NCI-H2171 treated with DMSO at 0.1 percent for 48 hours (cell line): ENCODE results near the gene INSC.
"Not testable (repeated sequence)": the region's sequence is repeated elsewhere in the genome, so short reads cannot be mapped to it uniquely, and the experiment has no call there.

Experiments
- DNase-seq: peaks from one replicate; lab custom pipeline; 2025; lab: John Stamatoyannopoulos, UW

The INSC gene

GRCh38 chr11:15114501-15115475 is at the start of gene INSC:
Gene INSC (plus strand): TSS chr11:15114923. CDS start chr11:15149175, 34,252 bp downstream.
- no peak for DNase-seq

- not testable (repeated sequence) for DNase-seq
These were observed 45.0 kb upstream of the INSC start for GRCh38 chr11:15069751-15070150.

GRCh38 chr11:15071556-15072255 is 43.0 kb upstream of the INSC start:
- no peak for DNase-seq

GRCh38 chr11:15072551-15073143 is 42.1 kb upstream of the INSC start:
- no peak for DNase-seq

GRCh38 chr11:15073361-15074205 is 41.1 kb upstream of the INSC start, which contains the start of gene CALCB:
Gene CALCB (plus strand): TSS chr11:15073593. CDS start chr11:15074719, 1,126 bp downstream.
- no peak for DNase-seq

GRCh38 chr11:15074206-15075161 is 40.2 kb upstream of the INSC start:
- no peak for DNase-seq

GRCh38 chr11:15075162-15075526 is 39.6 kb upstream of the INSC start:
- DNase-seq = no peak

- DNase-seq = no peak
These were observed 23.5 kb upstream of the INSC start for GRCh38 chr11:15091175-15091574.

- no peak for DNase-seq
These were observed 23.1 kb upstream of the INSC start for GRCh38 chr11:15091625-15092024.

GRCh38 chr11:15093432-15093831 is 21.3 kb upstream of the INSC start:
- DNase-seq = no peak

GRCh38 chr11:15095736-15096228 is 18.9 kb upstream of the INSC start:
- no peak for DNase-seq

- DNase-seq = no peak
These were observed 17.3 kb upstream of the INSC start for GRCh38 chr11:15097411-15097810.

- DNase-seq = no peak
These were observed 15.5 kb upstream of the INSC start for GRCh38 chr11:15099267-15099666.

- DNase-seq = peak; percentile 2
These were observed 13.5 kb upstream of the INSC start for GRCh38 chr11:15101072-15101709.

- DNase-seq = no peak
These were observed 10.6 kb upstream of the INSC start for GRCh38 chr11:15104166-15104565.

GRCh38 chr11:15106201-15106965 is 8.3 kb upstream of the INSC start:
- DNase-seq = no peak

- DNase-seq = no peak
These were observed 6.8 kb upstream of the INSC start for GRCh38 chr11:15107730-15108515.

- no peak for DNase-seq
These were observed 6.1 kb upstream of the INSC start for GRCh38 chr11:15108592-15109130.
